HepG2 (cell line): Measurements from ENCODE around the gene CTDSP2. TPM values are rescaled to one million over a fixed set of nuclear protein-coding genes. Genes with fewer than 3 reads are reported as not detected.
A peak's percentile ranks its signal among the peaks of the same experiment; 100 is the strongest.

ENCODE experiments used
- ARNT ChIP-seq: fragments of 450-650 bp; IDR thresholded peaks from 2 replicates; pipeline ENCODE4 v1.6.1; 2017
- CENPT ChIP-seq: sonication (generic); formaldehyde crosslinking; IDR thresholded peaks from 2 replicates; pipeline ENCODE4 v1.8.0; 2022; ENCODE audit warnings: low read depth, mild to moderate bottlenecking, moderate library complexity, missing genetic modification reagents
- FOXA3 ChIP-seq: IDR thresholded peaks from 2 replicates; pipeline ENCODE4 v1.6.1; 2016; ENCODE audit warnings: missing genetic modification reagents, missing compliant biosample characterization
- GABPA ChIP-seq, 2 experiments: IDR thresholded peaks; 2 replicates each; pipeline ENCODE4 v1.6.1; 2011 to 2016; ENCODE audit warnings: low read depth in 2 of 2, low read length in 1 of 2, missing biosample characterization in 1 of 2, missing genetic modification characterization in 1 of 2
- GPBP1L1 ChIP-seq: sonication (generic); formaldehyde crosslinking; IDR thresholded peaks from 2 replicates; pipeline ENCODE4 v1.5.0; 2020; ENCODE audit warnings: mild to moderate bottlenecking, missing genetic modification reagents
- KDM2A ChIP-seq: sonication (generic); formaldehyde crosslinking; IDR thresholded peaks from 2 replicates; pipeline ENCODE4 v1.4.0; 2020; ENCODE audit warnings: low read depth, missing genetic modification reagents, borderline replicate concordance
- KIAA2018 ChIP-seq: sonication (generic); formaldehyde crosslinking; IDR thresholded peaks from 2 replicates; pipeline ENCODE4 v1.5.0; 2020; ENCODE audit warnings: mild to moderate bottlenecking, missing genetic modification reagents, borderline replicate concordance
- MYC ChIP-seq: sonication (generic); formaldehyde crosslinking; IDR thresholded peaks from 2 replicates; pipeline ENCODE4 v1.9.0; 2021; ENCODE audit warnings: missing genetic modification reagents, borderline replicate concordance
- NONO ChIP-seq, 2 experiments: fragments of 450-650 bp in 1 of 2; sonication (generic) in 1 of 2; formaldehyde crosslinking in 1 of 2; IDR thresholded peaks in 1 of 2; conservative IDR thresholded peaks in 1 of 2; 2 replicates each; pipeline versions ENCODE4 v1.6.1 to v1.8.0; 2017 to 2022; ENCODE audit warnings: mild to moderate bottlenecking in 1 of 2, missing genetic modification reagents in 1 of 2, moderate library complexity in 1 of 2
- YEATS4 ChIP-seq: sonication (generic); formaldehyde crosslinking; IDR thresholded peaks from 2 replicates; pipeline ENCODE4 v1.4.0; 2020; ENCODE audit warnings: missing genetic modification reagents, borderline replicate concordance
- ZBTB20 ChIP-seq: sonication (generic); formaldehyde crosslinking; IDR thresholded peaks from 2 replicates; pipeline ENCODE4 v1.8.1; 2023; ENCODE audit warnings: missing genetic modification reagents, low read depth, mild to moderate bottlenecking, borderline replicate concordance
- ZBTB26 ChIP-seq: IDR thresholded peaks from 2 replicates; pipeline ENCODE4 v1.6.1; 2016; ENCODE audit warnings: missing compliant biosample characterization, missing genetic modification reagents, borderline replicate concordance
- ZBTB44 ChIP-seq: sonication (generic); formaldehyde crosslinking; IDR thresholded peaks from 2 replicates; pipeline ENCODE4 v1.4.0; 2020; ENCODE audit warnings: missing genetic modification reagents
- ZNF510 ChIP-seq: sonication (generic); formaldehyde crosslinking; IDR thresholded peaks from 2 replicates; pipeline ENCODE4 v1.4.0; 2020; ENCODE audit warnings: low read depth, mild to moderate bottlenecking, missing genetic modification reagents
- ZNF614 ChIP-seq: IDR thresholded peaks from 2 replicates; pipeline ENCODE4 v1.6.1; 2018; ENCODE audit warnings: missing biosample characterization, missing genetic modification reagents, inconsistent platforms, borderline replicate concordance
- polyA plus RNA-seq, 8 experiments: library from polyadenylated mRNA; depleted of rRNA in 3 of 8; stranded (reverse) in 7 of 8; unstranded in 1 of 8; fragments of >200 nt; fragmentation: Illumina TruSeq in 4 of 8; extraction: Trizol in 4 of 8; gene quantifications; 2 replicates each; pipeline versions ENCODE4 v1.2.1 to v1.2.3, GENCODE V29; 2011 to 2016; ENCODE audit warnings: low read depth in 4 of 8, missing spikeins in 1 of 8, mixed read lengths in 1 of 8; ENCODE audit not compliant: insufficient read depth in 1 of 8
- total RNA-seq, 5 experiments: library from RNA; depleted of rRNA; stranded (reverse); fragments of >200 nt; fragmentation: Illumina TruSeq; extraction: Trizol; gene quantifications; 2 replicates each; pipeline ENCODE4 v1.2.3, GENCODE V29; 2016; ENCODE audit warnings: low read depth in 1 of 5

CTDSP2 gene
- total and polyA plus RNA-seq, 2 of the 13 experiments (the other 11 are each of a cell fraction or from before 2014, with no cell fraction given), result 38.1 to 82.5 TPM

GRCh38 chr12:57845478-57846284 is 848 bp downstream of the CTDSP2 start (continued):
- peak; percentile 68; the same call in 1 of the 2 replicates for TF ChIP-seq YEATS4 (CRISPR knock-in tag)
- no peak for TF ChIP-seq GPBP1L1
- no peak for TF ChIP-seq ZNF510
- no peak for TF ChIP-seq KIAA2018
- no peak for TF ChIP-seq CENPT (CRISPR knock-in tag)
- TF ChIP-seq ZBTB20 (CRISPR knock-in tag), result no peak
- peak; percentile 79 for TF ChIP-seq FOXA3 (CRISPR knock-in tag)
- no peak for TF ChIP-seq GABPA (IDR thresholded peaks at IDR 0.05; ENCODE audit: low read depth, low read length)
- no peak for TF ChIP-seq GABPA (CRISPR knock-in tag; IDR thresholded peaks at IDR 0.05; ENCODE audit: low read depth)
- no peak for TF ChIP-seq ZNF614 (CRISPR knock-in tag)
- peak; percentile 89; the same call in 1 of the 2 replicates for TF ChIP-seq KDM2A (CRISPR knock-in tag)
- no peak for TF ChIP-seq ZBTB44 (CRISPR knock-in tag)
- TF ChIP-seq MYC (CRISPR knock-in tag), result peak; percentile 69; the same call in 1 of the 2 replicates
- no peak for TF ChIP-seq ARNT
- TF ChIP-seq ZBTB26 (CRISPR knock-in tag), result no peak
- no peak for TF ChIP-seq NONO (IDR thresholded peaks at IDR 0.05)
- peak; percentile 94 for TF ChIP-seq NONO (CRISPR knock-in tag; conservative IDR thresholded peaks at IDR 0.05)
